Esophagus muscularis mucosa (tissue), 4 donors: Measurements from ENCODE around the gene ZNF428. TPM values are rescaled to one million over a fixed set of nuclear protein-coding genes. Genes with fewer than 3 reads are reported as not detected.
A peak's percentile ranks its signal among the peaks of the same experiment; 100 is the strongest.

Experiments used
- DNase-seq: peaks from one replicate; pipeline ENCODE4 v3.0.0-alpha.2; 2017; ENCODE audit errors: extremely low spot score
- H3K27ac ChIP-seq, 4 donors: fragments of 200-600 bp; sonication (generic); replicated peaks in 1 of 4; 1 replicate in 3 of 4; 2 replicates in 1 of 4; pipeline ENCODE4 v1.5.1; 2016 to 2019; ENCODE audit warnings: mild to moderate bottlenecking in 1 of 4
- H3K27me3 ChIP-seq, 4 donors: fragments of 200-600 bp; sonication (generic); one replicate each; pipeline versions ENCODE4 v1.5.1 to v1.6.0; 2016 to 2019
- H3K36me3 ChIP-seq, 4 donors: fragments of 200-600 bp; sonication (generic); one replicate each; pipeline ENCODE4 v1.5.1; 2016 to 2019
- H3K4me1 ChIP-seq, 4 donors: fragments of 200-600 bp; sonication (generic); one replicate each; pipeline ENCODE4 v1.5.1; 2016 to 2019
- H3K4me3 ChIP-seq, 4 donors: fragments of 200-600 bp; sonication (generic); 1 replicate in 2 of 4; 2 replicates in 2 of 4; pipeline ENCODE4 v1.5.1; 2016 to 2019; ENCODE audit warnings: mild to moderate bottlenecking in 4 of 4, moderate library complexity in 1 of 4
- H3K9me3 ChIP-seq, 4 donors: fragments of 200-600 bp; sonication (generic); 1 replicate in 3 of 4; 2 replicates in 1 of 4; pipeline ENCODE4 v1.5.1; 2016 to 2019
- CTCF ChIP-seq, 3 experiments: fragments of 200-600 bp in 2 of 3; fragments of 450-650 bp in 1 of 3; sonication (generic) in 2 of 3; IDR thresholded peaks; one replicate each; pipeline ENCODE4 v1.5.1; 2017 to 2019; ENCODE audit warnings: antibody characterized with exemption in 3 of 3, mild to moderate bottlenecking in 2 of 3, moderate library complexity in 1 of 3
- EP300 ChIP-seq: sonication (generic); formaldehyde crosslinking; IDR thresholded peaks from one replicate; pipeline ENCODE4 v1.6.1; 2017; ENCODE audit warnings: antibody characterized with exemption
- POLR2A ChIP-seq: fragments of 450-650 bp; IDR thresholded peaks from one replicate; pipeline ENCODE4 v1.6.1; 2017; ENCODE audit warnings: antibody characterized with exemption, moderate library complexity, mild to moderate bottlenecking, low read depth
- POLR2AphosphoS5 ChIP-seq, 2 donors: sonication (generic); formaldehyde crosslinking; IDR thresholded peaks; one replicate each; pipeline ENCODE4 v1.6.1; 2017; ENCODE audit warnings: antibody characterized with exemption in 2 of 2
- WGBS: methylation state at CpG from one replicate; pipeline ENCODE4 v1.1.5; 2018; 5-methylcytosine and 5-hydroxymethylcytosine counted together
- intact Hi-C: fragments of 100-400 bp; cut with DNase I; formaldehyde crosslinking; loops from one replicate; pipeline ENCODE4 v1.15.1; 2023
- total RNA-seq, 4 donors: library from RNA; depleted of rRNA; stranded (reverse); fragments of >200 nt; gene quantifications; one replicate each; pipeline versions ENCODE4 v1.1.0 to v1.2.1, GENCODE V29; 2016

ZNF428 gene
- total RNA-seq, 4 donors from 2014 or later, result 33.2 to 61.3 (median 47.8) TPM

DNA sequence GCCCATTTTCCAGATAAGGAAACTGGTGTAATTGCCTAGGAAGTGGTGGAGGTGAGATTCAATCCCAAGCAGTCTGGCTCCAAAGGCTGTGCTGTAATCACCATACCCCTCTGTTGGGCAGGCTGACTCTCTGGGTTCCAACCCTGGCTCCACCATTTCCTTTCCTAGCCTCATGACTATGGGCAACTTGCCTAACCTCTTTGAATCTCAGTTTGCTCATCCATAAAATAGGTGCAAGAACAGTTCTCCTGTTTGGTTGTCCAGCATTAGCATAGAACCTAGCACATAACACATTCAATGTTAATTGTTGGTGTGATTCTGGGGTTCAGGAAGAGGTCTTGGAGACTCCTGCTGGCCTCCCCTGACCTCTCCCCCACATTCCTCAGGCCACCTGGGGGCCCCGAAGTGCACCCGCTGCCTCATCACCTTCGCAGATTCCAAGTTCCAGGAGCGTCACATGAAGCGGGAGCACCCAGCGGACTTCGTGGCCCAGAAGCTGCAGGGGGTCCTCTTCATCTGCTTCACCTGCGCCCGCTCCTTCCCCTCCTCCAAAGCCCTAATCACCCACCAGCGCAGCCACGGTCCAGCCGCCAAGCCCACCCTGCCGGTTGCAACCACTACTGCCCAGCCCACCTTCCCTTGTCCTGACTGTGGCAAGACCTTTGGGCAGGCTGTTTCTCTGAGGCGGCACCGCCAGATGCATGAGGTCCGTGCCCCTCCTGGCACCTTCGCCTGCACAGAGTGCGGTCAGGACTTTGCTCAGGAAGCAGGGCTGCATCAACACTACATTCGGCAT is 20.8 kb downstream of the ZNF428 start:
- TF ChIP-seq EP300 (no peak), POLR2A (no peak), POLR2AphosphoS5 (IDR thresholded peaks at IDR 0.05) (no peak), CTCF (IDR thresholded peaks at IDR 0.05) (no peak)
- intact Hi-C loops, result loop anchor here (5.0 kb wide), 1 partner anchor 61 kb away; no protein-coding TSS in a partner anchor
- peaks cover 29 to 40% (median 39%) of the 10 kb centered on the region in 4 donors for H3K4me1 ChIP-seq
- WGBS, result 93% methylated on average over 17 of the region's 19 CpGs
- no peak for DNase-seq
- H3K9me3 ChIP-seq, result no peaks in the 10 kb centered on the region
- peaks cover 5 to 59% (median 43%) of the 10 kb centered on the region in 4 donors for H3K36me3 ChIP-seq
- no peak overlapping the region for H3K4me3 ChIP-seq
- H3K27ac ChIP-seq, result no peak overlapping the region
- no peaks in the 10 kb centered on the region for H3K27me3 ChIP-seq

DNA sequence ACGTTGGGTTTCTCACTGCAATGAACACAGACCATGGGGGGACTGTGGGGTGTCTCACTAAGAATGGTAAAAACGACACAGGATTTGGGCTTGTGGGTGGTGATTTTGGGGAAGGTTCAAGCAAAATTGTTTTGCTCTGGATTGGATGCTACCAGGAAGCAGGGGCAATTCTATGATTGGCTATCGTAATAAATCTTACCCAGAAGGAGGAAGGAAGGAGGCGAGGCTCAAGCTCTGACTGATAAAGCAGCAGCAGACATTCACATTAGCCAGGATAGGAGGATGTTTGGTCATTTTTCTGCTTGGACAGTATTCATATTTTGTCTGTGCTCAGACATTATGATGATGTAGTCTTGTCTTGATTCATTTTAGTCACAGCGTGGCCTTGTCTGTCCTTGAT is 21.6 kb downstream of the ZNF428 start:
- Histone ChIP-seq H3K36me3 (peaks cover 13 to 66% (median 48%) of the 10 kb centered on the region in 4 donors), H3K27ac (peak overlapping the region in 1 of 4 donors; percentile 98), H3K4me1 (peaks cover 33 to 48% (median 47%) of the 10 kb centered on the region in 4 donors), H3K9me3 (no peaks in the 10 kb centered on the region), H3K27me3 (no peaks in the 10 kb centered on the region), H3K4me3 (no peak overlapping the region)
- no peak for TF ChIP-seq EP300
- no peak for TF ChIP-seq CTCF (IDR thresholded peaks at IDR 0.05)
- TF ChIP-seq POLR2A, result no peak
- intact Hi-C loops, result loop anchor here (2.0 to 5.0 kb wide), 2 partner anchors 55 to 61 kb away; no protein-coding TSS in a partner anchor
- 43% methylated on average over 5 of the region's 5 CpGs for WGBS
- DNase-seq, result no peak

GRCh38 chr19:43596842-43597461 is 22.5 kb downstream of the ZNF428 start:
- intact Hi-C loops, result loop anchor here (2.0 to 5.0 kb wide), 2 partner anchors 56 to 60 kb away; no protein-coding TSS in a partner anchor
- no peak for DNase-seq
- peaks cover 33 to 57% (median 50%) of the 10 kb centered on the region in 4 donors for H3K4me1 ChIP-seq
- TF ChIP-seq POLR2A (no peak), EP300 (no peak), POLR2AphosphoS5 (IDR thresholded peaks at IDR 0.05) (no peak), CTCF (IDR thresholded peaks at IDR 0.05) (no peak)
- H3K27ac ChIP-seq, result peak overlapping the region; percentile 93 to 98 (median 95)
- no peaks in the 10 kb centered on the region for H3K9me3 ChIP-seq
- WGBS, result 32% methylated on average over 6 of the region's 7 CpGs
- H3K36me3 ChIP-seq, result peaks cover 18 to 66% (median 50%) of the 10 kb centered on the region in 4 donors
- H3K27me3 ChIP-seq, result no peaks in the 10 kb centered on the region
- peak overlapping the region; percentile 58 to 71 (median 70) for H3K4me3 ChIP-seq

DNA sequence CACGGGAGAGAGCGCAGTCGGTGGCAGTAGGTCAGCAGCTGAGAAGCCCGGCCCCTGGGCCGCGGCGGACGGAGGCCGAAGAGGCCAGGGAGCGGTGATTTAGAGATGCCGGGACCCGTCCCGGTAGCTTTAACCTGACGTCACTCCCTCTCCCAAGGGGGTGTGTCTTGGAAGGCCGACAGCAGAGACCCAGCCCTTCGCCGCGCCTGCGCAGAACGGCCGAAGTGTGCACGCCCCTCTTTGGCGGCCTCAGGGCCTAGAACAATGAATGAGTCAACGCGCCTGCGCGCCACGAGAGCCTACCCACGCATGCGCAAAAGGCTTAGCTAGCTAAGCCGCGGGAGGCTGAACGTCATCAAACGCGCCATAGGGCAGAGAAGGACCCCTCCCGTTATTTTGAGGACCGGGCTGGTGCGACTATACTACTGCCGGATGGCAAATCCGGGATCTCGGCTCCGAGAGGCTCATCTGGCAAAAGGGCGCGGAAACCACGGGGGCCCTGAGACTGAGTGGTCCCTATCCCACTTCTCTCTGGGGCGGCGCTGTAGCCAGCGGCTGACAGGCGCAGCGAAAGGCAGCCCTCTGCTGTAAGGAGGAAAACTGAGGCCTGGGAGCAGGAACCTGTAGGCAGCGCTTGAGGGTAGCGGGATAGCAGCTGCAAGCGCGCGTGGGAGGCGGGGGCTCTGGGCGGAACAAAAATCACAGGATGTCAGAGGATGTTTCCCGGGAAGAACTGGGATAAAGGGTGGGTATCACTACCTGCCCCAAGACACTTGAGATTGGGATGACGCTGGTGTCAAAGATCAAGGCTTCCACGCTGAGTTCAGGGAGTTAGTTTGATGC is 23.2 kb downstream of the ZNF428 start, which contains the start of the genes IRGQ and ZNF576:
IRGQ (minus strand) TSS at position 136 of the 843 bp plus-strand sequence. CDS start 796 bp downstream, outside the sequence.
ZNF576 (plus strand) TSS at position 597 of the 843 bp plus-strand sequence. CDS start 514 bp downstream, outside the sequence.
- Histone ChIP-seq H3K4me1 (peaks cover 33 to 59% (median 50%) of the 10 kb centered on the region in 4 donors), H3K4me3 (peak within 1 kb of the TSS; percentile 58 to 71 (median 70)), H3K9me3 (no peaks in the 10 kb centered on the region), H3K36me3 (peaks cover 24 to 66% (median 53%) of the 10 kb centered on the region in 4 donors), H3K27me3 (no peaks in the 10 kb centered on the region), H3K27ac (peak within 1 kb of the TSS; percentile 93 to 98 (median 95))
- TF ChIP-seq EP300 (no peak), CTCF (IDR thresholded peaks at IDR 0.05) (peak in 1 of 3 experiments; percentile 26), POLR2A (peak; percentile 86), POLR2AphosphoS5 (IDR thresholded peaks at IDR 0.05) (peak; percentile 97 to 98)
- whole genome bisulfite sequencing, result 0% methylated on average over 28 of the region's 60 CpGs
- intact Hi-C loops, result loop anchor here (2.0 to 5.0 kb wide), 3 partner anchors 19 to 59 kb away; no protein-coding TSS in a partner anchor
- peak; percentile 100 for DNase-seq
